Stimulated activated CD8-positive, alpha-beta memory T cell treated with anti-CD3 and anti-CD28 coated beads, Interleukin-7, amount 100 ng/mL, for 4 hours (primary cell): ENCODE results near the gene TMEM129.
A peak's percentile ranks its signal among the peaks of the same experiment; 100 is the strongest.

Experiments
- DNase-seq, 2 donors: peaks; one replicate each; pipeline ENCODE4 v3.0.0-alpha.2; 2020; ENCODE audit warnings: low read depth in 2 of 2

Gene TMEM129

DNA sequence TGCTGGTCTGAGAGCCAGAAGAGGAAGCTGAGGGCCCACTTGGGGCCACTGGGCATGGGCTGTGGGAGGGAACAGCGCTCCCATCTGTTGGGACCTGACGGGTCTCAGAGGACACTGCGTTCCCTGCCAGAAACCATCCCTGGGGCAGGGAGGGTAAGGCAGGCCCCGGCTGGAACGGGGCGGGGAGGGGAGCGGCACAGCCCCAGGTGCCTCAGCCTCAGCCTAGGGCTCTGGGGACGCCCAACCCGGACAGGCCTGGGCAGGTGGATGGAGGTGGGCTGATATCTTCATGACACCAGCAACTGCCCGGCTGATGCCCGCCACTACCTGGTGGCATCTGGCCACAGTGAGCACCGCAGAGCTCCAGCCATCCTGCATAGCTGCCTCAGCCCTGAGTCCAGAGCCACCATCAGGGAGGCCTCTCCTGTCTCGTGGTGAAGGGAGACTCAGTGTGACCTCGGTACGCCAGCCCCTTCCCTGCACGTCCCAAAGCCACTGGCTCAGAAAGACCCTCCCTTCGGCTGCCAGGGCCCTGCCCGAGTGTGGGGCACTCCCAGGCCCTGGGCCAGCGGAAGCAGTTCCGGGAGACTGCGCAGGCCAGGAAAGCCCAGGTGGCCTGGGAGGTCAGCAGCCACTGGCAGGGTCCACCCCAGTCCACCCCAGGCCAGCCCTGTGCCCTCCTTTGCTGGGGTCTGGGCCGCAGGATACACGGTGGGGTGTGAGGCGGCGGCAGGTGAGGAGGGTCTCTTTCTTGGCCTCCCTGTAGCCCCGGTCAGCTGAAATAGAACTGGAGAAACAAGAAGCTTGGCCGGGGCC lies 37.4 kb upstream of the TMEM129 start:
- DNase-seq = no peak

DNA sequence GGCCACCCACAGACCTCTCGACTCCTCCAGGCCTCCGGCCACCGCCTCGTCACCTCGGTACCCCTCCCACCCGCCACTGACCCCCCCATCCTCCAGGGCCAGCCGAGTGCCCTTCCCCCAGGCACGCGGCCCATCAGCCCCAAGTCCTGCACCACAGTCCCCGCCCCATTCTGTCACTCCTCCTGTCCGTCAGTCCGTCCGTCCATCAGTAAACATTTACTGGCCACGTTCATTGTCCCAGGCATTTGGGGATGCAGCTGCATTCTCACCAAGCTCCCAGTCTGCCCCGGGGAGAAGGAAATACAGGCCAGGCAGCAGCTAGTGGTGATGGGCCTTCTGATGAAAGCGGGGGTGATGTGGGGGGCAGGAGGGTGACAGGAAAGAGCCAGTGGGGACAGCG lies 36.7 kb upstream of the TMEM129 start:
- DNase-seq = no peak

DNA sequence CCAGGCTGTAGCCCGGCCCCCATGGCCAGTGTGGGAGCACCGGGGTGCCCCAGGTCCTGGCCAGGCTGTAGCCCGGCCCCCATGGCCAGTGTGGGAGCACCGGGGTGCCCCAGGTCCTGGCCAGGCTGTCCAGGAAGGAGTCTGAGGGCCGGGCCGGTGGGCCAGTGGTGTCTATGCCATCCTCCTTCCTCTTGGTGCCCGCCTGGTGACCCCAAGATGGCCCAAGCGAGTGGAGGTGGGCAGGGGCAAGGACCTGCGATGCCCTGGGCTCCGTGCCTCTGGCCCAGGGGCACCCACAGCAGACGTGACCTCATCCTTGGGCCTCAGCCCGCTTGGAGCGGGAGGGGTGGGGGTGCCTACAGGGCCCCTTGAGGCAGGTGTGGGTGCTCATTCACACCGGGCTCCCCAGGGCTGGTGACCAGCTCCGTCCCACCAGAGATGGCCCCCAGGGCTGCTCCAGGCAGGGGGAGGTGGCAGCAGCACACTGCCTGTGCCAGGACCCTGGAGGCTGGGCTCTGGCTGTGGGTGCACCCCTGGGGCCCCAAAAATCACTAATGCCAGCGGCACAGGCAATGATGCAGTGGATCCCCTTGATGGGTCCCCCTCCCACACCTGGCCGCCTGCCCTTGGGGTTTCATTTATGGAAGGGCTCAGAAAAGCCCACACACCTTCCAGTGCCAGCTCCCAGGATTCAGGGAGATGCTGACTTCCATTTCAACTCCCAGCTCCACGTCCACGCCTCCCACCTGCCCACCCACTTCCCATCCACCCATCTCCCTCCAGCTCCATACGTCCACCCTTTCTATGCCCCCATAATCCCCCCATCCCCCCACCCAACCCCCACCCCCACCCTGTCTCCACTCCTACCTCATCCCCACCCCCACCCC lies 36.0 kb upstream of the TMEM129 start:
- no peak for DNase-seq

DNA sequence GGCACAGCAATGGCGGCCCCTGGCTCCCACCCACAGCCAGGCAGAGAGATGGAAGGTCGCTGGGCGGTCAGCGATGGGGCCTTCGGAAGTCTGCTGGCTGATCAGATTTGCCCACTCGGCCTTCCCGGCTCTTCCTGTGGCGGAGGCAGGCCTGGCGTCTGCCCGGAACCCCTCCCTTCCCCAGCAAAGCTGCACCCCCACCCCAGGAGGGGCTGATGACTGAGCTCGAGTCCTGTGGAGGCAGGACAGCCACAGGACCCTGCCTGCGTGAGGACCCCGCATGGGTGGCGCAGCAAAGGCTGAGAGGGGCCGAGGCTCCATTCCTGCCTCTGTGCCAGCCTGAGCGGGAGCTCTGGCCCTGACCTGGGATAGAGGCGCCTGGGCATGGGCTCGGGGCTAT lies 35.0 kb upstream of the TMEM129 start:
- no peak for DNase-seq

DNA sequence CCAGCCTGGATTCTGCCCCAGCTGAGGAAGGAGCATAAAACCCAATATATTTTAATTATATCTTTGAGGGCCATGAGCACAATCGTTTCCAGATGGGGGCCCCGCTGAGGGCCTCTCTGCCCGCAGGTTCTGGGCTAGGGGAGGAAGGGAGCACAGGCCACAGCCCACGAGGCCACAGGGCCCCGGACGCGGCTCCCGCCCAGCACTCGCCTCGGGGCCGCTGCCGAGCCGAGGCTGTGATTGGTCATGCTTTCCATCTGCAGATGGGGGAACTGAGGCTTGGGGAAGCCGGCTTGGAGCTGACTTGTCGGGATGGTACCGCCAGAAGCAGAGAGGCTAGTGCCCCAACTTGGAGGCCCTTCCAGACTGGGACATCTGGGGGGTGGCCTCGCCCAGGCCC lies 34.2 kb upstream of the TMEM129 start:
- no peak for DNase-seq

DNA sequence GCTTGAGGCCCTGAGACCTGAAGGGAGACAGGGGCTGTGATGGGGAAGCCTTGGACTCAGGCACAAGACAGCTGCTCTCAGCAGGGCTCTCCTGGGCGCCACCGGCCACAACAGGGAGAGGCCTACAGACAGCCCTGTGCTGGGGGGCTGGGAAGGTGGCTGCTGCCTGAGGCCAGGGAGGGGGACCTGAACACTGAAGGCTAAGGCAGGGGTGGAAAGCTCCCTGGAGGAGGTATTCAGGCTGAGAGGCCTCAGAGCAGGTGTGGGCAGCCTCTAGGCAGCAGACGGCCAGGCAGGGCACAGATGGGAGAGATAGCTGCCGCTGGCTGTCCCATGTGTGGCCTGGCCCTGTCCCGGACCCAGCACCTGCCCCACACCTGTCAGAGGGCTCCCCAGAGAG lies 33.2 kb upstream of the TMEM129 start:
- DNase-seq = no peak

DNA sequence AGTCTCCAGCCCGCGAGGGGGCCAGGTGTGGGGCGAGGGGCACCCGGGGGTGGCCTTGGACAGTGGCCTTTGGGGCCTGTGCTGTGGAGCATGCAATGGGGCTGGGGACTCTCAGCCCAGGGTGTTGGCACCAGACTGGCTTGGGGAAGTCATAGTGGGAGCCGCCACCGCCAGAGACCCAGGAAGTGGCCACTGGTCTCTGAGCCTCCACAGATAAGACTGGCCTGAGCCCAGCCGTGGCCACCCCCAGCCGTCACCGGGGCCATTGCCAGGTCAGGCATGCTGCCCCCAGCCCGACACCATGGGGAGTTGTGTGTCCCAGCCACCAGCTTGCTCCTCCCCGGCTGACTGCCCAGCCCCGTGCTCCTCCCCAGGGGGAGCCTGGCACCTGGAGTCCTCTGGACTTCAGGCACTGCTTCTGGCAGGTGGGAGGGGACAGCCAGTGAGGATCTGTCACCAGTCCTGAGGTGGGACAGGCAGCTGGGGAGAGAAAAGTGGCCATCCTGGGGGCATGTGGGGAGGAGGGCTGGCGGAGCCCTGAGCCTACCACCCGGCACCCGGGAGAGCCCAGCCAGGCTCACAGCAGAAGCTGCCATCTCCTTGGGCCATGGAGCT lies 32.7 kb upstream of the TMEM129 start:
- no peak for DNase-seq

DNA sequence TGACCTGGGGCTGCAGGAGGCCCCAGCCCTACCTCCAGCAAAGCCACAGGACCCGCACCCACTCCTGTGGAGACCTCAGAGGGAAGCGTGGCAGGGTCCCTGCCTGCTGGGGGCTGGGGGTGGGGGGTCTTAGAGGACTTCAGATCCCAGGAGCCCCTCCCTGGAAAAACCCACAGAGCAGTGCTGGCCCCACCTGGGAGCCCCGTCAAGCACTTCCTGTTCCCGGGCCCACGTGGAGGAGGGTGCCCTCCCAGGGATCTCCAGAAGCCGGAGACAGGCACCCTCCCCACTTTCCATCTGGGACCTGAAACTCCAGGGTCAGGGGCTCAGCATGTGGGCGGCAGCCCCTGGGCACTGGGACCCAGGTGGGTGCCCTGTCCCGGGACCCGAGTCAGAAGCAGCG lies 32.2 kb upstream of the TMEM129 start:
- DNase-seq = no peak

DNA sequence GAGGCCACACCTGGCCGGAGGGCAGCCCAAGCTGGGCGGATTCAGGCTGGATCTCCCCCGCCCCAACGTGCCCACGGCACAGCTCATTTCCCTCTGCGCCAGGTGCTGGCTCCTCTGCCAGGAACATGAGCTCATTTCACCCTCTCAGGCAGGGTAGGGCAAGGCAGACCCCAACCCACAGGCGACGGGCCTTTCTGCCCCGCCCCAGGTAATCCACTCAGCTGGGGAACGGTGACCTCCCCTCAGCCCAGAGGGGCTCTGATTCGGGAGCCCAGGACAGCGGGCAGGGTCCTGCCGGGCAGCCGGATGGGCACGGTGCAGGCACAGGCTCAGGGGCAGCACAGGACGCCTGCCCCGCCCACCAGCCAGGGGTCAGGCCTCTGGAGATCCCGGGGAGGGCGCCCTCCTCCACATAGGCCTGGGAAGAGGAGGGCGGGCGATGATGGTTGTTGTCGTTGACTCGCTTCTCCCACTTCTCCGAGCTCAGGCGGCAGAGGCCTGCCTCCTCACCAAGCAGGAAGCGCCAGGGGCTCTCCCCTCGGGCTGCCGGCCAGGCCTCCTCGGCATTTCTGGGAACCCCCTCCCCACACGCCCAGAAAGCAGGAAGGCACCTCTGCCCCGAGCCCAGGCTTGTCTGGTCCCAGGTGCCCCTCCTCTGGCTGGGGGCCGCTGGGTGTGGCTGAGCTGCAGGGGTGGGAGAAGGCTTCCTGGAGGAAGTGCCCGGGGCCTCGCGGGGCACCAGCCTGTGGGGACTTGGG lies 31.3 kb upstream of the TMEM129 start:
- DNase-seq = no peak

DNA sequence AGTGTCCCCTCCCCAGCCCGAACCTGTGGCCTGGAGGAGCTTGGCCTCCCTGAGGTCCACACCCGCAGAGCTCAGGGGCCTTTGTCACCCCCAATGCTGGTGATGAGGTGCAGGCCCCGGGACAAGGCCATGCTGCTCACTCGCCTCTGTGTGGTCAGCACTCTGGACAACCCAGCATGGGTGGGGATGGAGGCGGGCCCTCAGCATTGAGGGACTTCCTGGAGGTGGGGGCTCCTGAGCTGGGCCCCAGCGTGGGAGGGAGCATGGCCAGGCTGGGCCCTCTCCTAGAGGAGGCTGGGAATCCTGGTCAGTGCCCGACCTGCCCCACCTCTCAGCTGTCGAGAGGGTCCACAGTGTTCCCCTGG lies 30.8 kb upstream of the TMEM129 start:
- DNase-seq = no peak

DNA sequence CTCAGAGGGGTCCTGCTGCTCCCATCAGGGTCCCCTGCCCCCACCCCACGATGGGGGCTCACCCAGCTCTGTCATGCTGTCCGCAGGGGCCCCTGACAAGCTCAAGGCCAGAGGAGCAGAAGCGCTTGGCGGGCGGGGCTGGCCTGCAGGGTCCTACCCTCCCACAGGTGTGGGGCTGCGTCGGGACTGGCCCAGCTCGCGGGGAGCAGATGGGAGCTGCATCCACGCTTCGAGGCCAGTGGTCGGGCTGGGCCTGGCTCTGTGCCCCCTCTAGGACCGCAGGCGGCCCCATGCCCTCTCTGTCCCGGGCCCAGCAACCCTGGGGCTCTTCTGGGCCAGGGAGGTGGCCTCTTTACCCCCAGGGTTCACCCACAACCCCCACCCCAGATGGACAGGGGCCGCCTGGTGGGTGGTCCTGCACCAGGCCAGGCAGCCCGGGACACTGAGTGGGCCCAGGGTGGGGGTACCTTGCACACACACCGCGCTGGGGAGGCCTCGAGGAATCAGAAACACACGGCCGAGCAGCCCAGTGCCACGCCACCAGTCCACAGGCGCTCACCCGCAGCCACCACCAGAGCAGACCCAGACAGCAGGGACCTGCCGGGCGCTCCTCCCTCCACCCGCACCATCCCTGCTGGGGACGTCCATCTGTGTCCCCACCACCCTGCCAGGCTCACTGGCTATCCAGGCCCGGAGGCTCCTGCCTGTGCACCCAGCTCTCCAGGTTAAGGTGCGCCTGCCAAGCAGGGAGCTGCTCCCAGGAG lies 30.2 kb upstream of the TMEM129 start:
- no peak for DNase-seq

DNA sequence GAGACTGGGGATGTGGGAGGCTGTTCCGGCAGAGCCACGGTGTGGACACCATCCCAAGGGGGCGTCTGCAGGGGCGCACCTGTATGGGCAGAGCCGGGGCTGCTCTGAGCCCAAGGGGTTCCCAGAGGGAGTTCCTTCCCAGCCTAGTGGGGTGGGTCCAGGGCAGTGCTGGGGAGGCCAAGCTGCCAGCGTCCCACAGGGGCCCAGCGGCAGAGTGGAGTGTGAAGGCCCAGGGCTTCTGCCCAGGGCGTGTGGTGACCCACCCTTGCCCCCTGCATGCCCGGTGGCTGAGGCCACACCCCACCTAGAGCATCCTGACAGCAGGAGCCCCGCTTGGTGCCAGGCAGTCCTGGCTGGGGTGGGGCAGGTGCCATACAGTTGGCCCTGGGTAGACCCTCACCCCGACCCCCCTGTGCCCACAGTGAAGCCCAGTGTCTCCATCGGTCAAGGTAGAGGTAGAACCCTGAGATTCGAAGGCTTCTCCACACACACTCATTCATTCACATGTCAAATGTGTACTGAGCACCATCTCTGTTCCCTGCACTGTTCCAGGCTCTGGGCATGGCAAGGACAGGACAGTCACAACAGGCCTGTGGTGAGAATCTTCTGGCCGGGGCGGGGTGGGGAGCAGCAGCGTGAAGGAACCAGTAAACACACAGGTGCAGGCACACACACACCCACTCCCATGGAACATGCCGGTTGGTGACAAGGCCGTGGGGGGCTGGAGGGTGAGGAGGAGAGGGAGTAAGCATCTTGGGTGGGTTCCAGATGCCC lies 29.4 kb upstream of the TMEM129 start:
- DNase-seq = no peak

DNA sequence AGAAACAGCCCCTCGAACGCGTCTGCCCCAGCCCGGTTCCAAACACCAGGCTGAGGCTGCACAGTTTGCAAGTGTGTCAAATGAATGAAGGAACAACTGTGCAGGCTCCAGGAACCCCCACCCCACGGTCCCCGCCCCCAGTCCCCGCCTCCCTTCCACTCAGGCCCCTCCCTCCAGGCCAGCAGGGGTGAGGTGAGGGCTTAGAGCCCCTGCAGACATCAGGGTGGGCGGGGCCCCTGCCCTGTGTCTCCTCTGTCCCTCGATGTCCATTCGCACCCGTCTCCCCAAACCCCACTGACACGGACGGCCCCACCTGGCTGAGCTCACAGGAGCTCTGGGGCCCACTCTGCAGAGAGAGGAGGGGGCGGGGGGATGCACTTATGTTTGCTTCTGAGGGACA lies 28.7 kb upstream of the TMEM129 start:
- DNase-seq = no peak

DNA sequence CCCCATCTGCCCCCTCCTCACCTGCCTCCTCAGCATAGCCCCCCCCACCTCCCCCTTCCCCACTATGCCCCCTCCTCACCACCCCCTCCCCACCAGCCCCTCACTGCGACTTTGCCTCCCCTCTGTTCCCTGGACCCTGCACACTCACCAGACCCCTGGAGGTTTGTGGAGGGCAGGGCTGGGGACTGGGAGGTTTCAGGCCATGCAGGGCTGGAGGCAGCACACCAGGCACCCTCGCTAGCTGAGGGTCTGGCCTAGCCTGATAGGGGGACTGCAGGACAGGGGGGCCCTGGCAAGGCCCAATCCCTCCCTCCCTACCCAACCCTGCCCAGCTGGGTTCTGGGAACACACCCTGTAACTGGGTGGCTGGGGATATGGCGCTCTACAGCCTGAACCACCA lies 28.2 kb upstream of the TMEM129 start:
- no peak for DNase-seq

DNA sequence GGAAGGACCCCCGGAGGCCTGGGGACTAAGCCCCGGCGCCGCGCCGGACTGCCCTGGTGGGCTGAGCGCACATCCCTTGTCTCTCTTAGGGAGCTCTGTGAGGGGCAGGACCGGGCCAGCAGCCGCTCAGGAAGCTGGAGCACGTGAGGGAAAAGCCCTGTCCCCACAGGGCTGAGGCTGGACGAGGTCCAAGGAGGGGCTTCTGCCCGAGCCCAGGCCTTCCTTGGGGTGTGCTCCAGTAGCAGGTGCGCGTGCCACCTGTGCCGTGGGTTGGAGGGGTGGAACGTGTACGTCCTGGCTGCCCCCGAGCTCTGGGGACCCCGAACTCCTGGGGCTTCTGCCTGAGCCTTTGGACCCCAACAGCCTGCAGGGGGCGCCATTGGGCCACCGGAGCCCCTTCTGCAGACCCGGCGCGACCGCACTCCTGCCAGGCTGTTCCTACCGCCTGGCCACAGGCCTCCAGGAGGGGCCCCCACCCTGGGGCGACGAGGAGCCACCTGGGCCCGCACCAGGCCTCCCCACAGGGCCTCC lies 27.4 kb upstream of the TMEM129 start:
- DNase-seq = peak; percentile 32 to 57

DNA sequence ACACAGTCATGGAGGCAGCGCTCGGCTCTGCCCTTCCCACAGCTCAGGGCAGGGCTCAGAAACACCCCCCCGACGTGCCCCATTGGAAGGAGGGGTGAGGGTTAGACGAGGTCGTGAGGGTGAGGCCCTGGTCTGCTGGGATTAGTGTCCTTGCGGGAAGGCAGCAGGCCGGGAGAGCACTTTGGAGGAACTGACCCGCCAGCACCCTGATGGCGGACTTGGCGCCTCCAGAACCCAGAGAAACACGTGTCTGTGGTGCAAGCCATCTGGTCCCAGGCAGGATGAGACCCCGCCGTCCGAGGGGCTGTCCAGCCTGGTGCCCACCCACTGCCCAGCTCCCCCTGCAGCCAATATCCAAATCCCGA lies 26.5 kb upstream of the TMEM129 start:
- no peak for DNase-seq

DNA sequence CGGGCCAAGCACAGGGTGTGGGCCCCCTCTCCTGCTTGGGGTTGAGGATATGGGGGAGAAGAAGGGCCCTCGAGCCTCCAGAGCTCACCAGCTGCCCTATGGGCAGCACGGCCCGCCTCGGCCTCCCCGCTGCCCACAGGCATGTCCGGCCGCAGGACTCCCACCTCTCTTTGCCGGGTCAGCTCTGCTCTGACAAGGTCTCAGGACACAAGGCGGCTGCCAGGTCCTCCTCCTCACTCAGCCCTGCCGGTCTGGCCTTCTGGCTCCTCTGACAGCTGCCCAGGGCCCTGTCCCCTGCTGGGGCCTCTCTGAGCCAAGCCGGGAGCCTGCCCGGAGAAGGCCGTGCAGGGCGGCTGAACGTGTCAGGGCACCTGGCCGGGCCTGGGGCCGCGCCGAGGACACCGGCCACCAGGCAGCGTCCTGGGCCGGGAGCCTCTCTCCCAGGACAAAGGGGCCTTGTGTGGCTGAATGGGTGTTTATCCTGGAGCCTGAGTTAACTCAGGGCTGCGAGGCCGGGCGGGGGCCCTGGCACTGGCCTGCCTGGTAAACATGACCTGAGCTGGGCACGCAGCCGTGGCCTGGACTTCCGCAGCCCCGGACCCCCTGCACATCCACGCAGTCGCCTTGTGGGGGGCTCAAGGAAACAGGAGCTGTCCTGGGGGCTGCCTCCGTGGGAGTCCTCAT lies 25.9 kb upstream of the TMEM129 start:
- no peak for DNase-seq

DNA sequence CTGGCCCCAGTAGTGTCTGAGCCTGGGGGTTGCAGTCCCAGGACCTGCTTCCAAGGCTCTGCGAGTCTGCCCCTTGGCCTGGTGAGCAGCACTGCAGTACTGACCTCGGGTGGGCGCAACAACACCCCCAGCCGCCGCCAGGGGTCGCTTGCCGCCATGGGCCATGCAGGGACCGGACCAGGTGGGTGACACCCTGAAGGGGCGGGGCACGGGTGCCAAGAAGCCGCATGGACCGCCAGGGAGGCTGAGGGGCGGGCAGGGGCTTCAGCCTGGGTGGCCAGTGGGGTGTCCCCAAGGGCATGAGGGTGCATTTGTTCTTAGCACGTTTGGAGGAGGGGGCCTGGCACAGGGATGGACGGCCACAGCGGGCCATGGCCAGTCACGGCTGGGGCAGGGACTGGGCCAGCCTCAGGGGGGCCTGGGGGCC lies 25.2 kb upstream of the TMEM129 start:
- DNase-seq = peak; percentile 55 to 65

DNA sequence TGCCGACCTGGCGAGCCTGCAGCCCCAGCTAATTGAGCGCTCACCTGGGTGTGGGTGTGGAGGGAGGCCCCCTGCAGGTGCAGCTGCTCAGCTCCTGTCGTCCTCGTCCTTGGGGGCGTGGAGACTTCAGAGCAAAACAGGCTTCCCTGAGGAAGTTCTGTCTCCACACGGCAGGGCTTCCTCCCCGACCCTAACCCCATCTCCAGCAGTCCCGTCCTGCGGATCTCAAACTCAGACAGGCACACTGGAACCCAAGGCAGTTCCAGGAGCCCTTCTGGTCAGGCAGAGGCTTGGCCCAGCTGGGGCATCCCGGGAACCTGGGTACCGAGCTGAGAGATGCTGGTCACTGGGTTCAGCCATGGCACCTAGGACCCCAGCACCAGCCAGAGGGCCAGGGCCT lies 24.6 kb upstream of the TMEM129 start:
- DNase-seq = no peak

DNA sequence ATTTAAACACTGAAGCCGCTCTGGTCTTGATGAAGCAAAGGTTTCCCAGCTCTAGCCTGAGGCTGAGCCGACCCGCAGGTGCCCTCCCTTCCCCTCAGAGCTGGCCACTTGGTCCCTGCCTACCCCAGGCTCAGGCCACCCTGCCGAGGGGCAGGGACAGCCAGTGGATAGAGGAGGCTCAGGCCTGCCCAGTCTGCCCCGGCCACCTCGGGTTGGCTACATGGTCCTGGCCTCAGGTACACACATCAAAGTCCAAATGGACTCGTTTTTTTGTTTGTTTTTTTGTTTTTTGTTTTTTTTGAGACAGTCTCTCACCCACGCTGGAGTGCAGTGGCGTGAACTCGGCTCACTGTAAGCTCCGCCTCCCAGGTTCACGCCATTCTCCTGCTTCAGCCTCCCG lies 24.0 kb upstream of the TMEM129 start:
- no peak for DNase-seq
